Stimulated activated CD8-positive, alpha-beta memory T cell treated with anti-CD3 and anti-CD28 coated beads, Interleukin-7, amount 100 ng/mL, for 24 hours (primary cell): ENCODE measurements around the gene UCKL1.
"Not testable (repeated sequence)": the region's sequence is repeated elsewhere in the genome, so short reads cannot be mapped to it uniquely, and the experiment has no call there.

Experiments used
- DNase-seq: peaks from one replicate; pipeline ENCODE4 v3.0.0-alpha.2; 2020; ENCODE audit warnings: low read depth

Gene UCKL1

GRCh38 chr20:63972312-63973159 lies 16.3 kb upstream of the UCKL1 start:
- no peak for DNase-seq

- not testable (repeated sequence) for DNase-seq
These were observed 15.7 kb upstream of the UCKL1 start for GRCh38 chr20:63971960-63972311.

- DNase-seq: no peak
These were observed 14.7 kb upstream of the UCKL1 start for GRCh38 chr20:63970714-63971431.

- no peak for DNase-seq
These were observed 13.9 kb upstream of the UCKL1 start, which contains the start of gene ZNF512B for GRCh38 chr20:63969838-63970713. Gene ZNF512B (minus strand): TSS chr20:63969930. CDS start chr20:63967950, 1,980 bp downstream.

- no peak for DNase-seq
These were observed 12.9 kb upstream of the UCKL1 start for GRCh38 chr20:63968928-63969760.

GRCh38 chr20:63968136-63968927 lies 12.1 kb upstream of the UCKL1 start:
- DNase-seq: no peak

GRCh38 chr20:63967330-63968135 lies 11.3 kb upstream of the UCKL1 start:
- DNase-seq: no peak

- no peak for DNase-seq
These were observed 10.7 kb upstream of the UCKL1 start for GRCh38 chr20:63966944-63967322.

- DNase-seq: no peak
These were observed 10.1 kb upstream of the UCKL1 start for GRCh38 chr20:63966172-63966943.

- no peak for DNase-seq
These were observed 8.2 kb upstream of the UCKL1 start for GRCh38 chr20:63964412-63964811.

- DNase-seq: no peak
These were observed 7.6 kb upstream of the UCKL1 start for GRCh38 chr20:63963784-63964301.

- DNase-seq: no peak
These were observed 7.1 kb upstream of the UCKL1 start for GRCh38 chr20:63963348-63963741.

- no peak for DNase-seq
These were observed 6.5 kb upstream of the UCKL1 start for GRCh38 chr20:63962426-63963347.

- DNase-seq: no peak
These were observed 5.6 kb upstream of the UCKL1 start for GRCh38 chr20:63961664-63962425.

GRCh38 chr20:63960654-63961621 lies 4.7 kb upstream of the UCKL1 start:
- not testable (repeated sequence) for DNase-seq

- no peak for DNase-seq
These were observed 3.5 kb upstream of the UCKL1 start for GRCh38 chr20:63959699-63960075.
